Gastrocnemius medialis (tissue), 4 donors: Measurements from ENCODE around the gene CEACAM3. TPM values are rescaled to one million over a fixed set of nuclear protein-coding genes. Genes with fewer than 3 reads are reported as not detected.

Experiments
- ATAC-seq, 2 donors: fragments of 150-250 bp; one replicate each; pipeline ENCODE4 v1.9.1; 2016
- DNase-seq, 2 donors: peaks; one replicate each; pipeline ENCODE4 v3.0.0-alpha.2; 2019
- H3K27ac ChIP-seq, 4 donors: fragments of 200-600 bp; sonication (generic); 1 replicate in 1 of 4; 2 replicates in 3 of 4; pipeline ENCODE4 v1.5.1; 2016 to 2018; ENCODE audit warnings: mild to moderate bottlenecking in 2 of 4, moderate library complexity in 1 of 4
- H3K27me3 ChIP-seq, 3 donors: fragments of 200-600 bp; sonication (generic) in 2 of 3; 1 replicate in 1 of 3; 2 replicates in 2 of 3; pipeline versions ENCODE4 v1.5.1 to v1.6.0; 2016 to 2019; ENCODE audit warnings: mild to moderate bottlenecking in 1 of 3, moderate library complexity in 1 of 3
- H3K36me3 ChIP-seq, 2 donors: fragments of 200-600 bp; sonication (generic) in 1 of 2; one replicate each; pipeline ENCODE4 v1.5.1; 2017 to 2018
- H3K4me1 ChIP-seq, 2 donors: fragments of 200-600 bp; sonication (generic) in 1 of 2; one replicate each; pipeline ENCODE4 v1.5.1; 2016 to 2017; ENCODE audit warnings: mild to moderate bottlenecking in 2 of 2
- H3K4me3 ChIP-seq, 4 donors: fragments of 200-600 bp; sonication (generic) in 3 of 4; 1 replicate in 1 of 4; 2 replicates in 3 of 4; pipeline ENCODE4 v1.5.1; 2016 to 2019; ENCODE audit warnings: mild to moderate bottlenecking in 2 of 4
- H3K9me3 ChIP-seq, 3 donors: fragments of 200-600 bp; sonication (generic) in 2 of 3; 1 replicate in 1 of 3; 2 replicates in 2 of 3; pipeline ENCODE4 v1.5.1; 2016 to 2019
- POLR2A ChIP-seq, 2 donors: fragments of 450-650 bp; IDR thresholded peaks; one replicate each; pipeline ENCODE4 v1.6.1; 2017; ENCODE audit warnings: antibody characterized with exemption in 2 of 2, mild to moderate bottlenecking in 2 of 2, moderate library complexity in 2 of 2
- in situ Hi-C, 4 donors: fragments of 200-750 bp; cut with MboI; loops; one replicate each; pipeline versions ENCODE4 v1.15.0 to v1.8.0; 2017; ENCODE audit warnings: low sequenced_read_pairs in 4 of 4
- intact Hi-C: fragments of 100-400 bp; cut with DNase I; formaldehyde crosslinking; loops from one replicate; pipeline ENCODE4 v1.15.1; 2023; ENCODE audit warnings: low total_unique reads
- total RNA-seq, 4 donors: library from RNA; depleted of rRNA; stranded (reverse); fragments of >200 nt; gene quantifications; one replicate each; pipeline versions ENCODE4 v1.1.0 to v1.2.3, GENCODE V29; 2016
- TF ChIP-seq, protein P1 (sequence below), 5 experiments: fragments of 450-650 bp in 3 of 5; fragments of 200-600 bp in 2 of 5; sonication (generic) in 2 of 5; IDR thresholded peaks in 4 of 5; conservative IDR thresholded peaks in 1 of 5; 1 replicate in 4 of 5; 2 replicates in 1 of 5; pipeline ENCODE4 v1.5.1; 2016 to 2019; ENCODE audit warnings: antibody characterized with exemption in 5 of 5, mild to moderate bottlenecking in 3 of 5, moderate library complexity in 3 of 5

Gene CEACAM3
- total RNA-seq, 4 donors from 2014 or later = not detected

DNA sequence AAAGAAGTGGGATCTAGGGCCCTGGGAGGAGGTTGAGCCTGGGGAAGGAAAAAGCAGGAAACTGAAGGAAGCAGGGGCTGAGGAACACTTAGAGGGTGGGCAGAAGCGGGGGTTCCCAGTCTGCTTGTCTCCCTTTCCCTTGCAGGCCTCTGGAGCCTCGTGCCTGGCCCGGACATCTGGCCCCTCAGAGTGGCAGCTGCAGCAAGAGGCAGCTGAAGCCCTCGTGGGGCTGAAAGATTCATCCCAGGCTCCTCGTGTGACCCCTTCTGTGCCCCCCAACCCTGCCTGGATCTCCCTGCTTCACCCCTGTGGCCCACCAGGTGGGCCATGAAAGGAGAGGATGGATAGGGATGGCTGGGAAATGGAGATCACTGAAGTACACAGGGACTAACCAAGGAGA, 54.0 kb downstream of the CEACAM3 start:
- TF ChIP-seq, protein P1, sequence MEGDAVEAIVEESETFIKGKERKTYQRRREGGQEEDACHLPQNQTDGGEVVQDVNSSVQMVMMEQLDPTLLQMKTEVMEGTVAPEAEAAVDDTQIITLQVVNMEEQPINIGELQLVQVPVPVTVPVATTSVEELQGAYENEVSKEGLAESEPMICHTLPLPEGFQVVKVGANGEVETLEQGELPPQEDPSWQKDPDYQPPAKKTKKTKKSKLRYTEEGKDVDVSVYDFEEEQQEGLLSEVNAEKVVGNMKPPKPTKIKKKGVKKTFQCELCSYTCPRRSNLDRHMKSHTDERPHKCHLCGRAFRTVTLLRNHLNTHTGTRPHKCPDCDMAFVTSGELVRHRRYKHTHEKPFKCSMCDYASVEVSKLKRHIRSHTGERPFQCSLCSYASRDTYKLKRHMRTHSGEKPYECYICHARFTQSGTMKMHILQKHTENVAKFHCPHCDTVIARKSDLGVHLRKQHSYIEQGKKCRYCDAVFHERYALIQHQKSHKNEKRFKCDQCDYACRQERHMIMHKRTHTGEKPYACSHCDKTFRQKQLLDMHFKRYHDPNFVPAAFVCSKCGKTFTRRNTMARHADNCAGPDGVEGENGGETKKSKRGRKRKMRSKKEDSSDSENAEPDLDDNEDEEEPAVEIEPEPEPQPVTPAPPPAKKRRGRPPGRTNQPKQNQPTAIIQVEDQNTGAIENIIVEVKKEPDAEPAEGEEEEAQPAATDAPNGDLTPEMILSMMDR (IDR thresholded peaks at IDR 0.05 in 4 of 5, conservative IDR thresholded peaks at IDR 0.05 in 1 of 5) = no peak
- TF ChIP-seq POLR2A (IDR thresholded peaks at IDR 0.05) = no peak
- DNase-seq (no peak), ATAC-seq (no peak)
- Histone ChIP-seq H3K4me3 (no peak overlapping the region), H3K27ac (no peak overlapping the region), H3K4me1 (no peaks in the 10 kb centered on the region), H3K9me3 (no peaks in the 10 kb centered on the region), H3K27me3 (peaks cover 0 to 3% (median 0%) of the 10 kb centered on the region in 3 donors), H3K36me3 (no peaks in the 10 kb centered on the region)
- intact Hi-C loops = no loop called here
- in situ Hi-C loops = loop anchor here in 1 of 4 donors (10.0 kb wide), 1 partner anchor 104 kb away; the partner anchor contains the start of gene RABAC1

DNA sequence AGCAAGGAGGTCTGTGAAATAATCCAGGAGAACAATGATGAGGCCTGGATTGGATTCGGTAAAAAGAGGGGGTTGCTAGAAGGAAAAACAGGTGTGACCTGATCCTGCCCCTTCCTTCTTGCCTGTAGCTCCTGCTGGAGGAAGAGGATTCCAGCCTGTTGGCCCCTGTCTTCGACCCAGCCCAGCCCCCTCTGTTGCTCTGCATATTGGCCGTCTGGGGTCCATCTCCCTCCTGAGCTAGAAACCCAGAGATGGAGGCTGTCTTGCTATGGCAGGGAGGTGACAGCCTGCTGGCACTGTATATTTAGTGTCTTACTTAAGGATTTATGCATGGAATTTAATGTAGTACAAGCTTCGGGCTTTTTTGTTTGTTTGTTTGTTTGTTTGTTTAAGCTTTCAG, 55.1 kb downstream of the CEACAM3 start:
- H3K9me3 ChIP-seq = no peaks in the 10 kb centered on the region
- intact Hi-C loops (no loop called here), in situ Hi-C loops (loop anchor here in 1 of 4 donors (10.0 kb wide), 1 partner anchor 103 kb away; the partner anchor contains the start of gene RABAC1)
- H3K27ac ChIP-seq = no peak overlapping the region
- no peak overlapping the region for H3K4me3 ChIP-seq
- peaks cover 0 to 3% (median 0%) of the 10 kb centered on the region in 3 donors for H3K27me3 ChIP-seq
- no peak for DNase-seq
- H3K36me3 ChIP-seq = no peaks in the 10 kb centered on the region
- H3K4me1 ChIP-seq = no peaks in the 10 kb centered on the region
- TF ChIP-seq, protein P1 (IDR thresholded peaks at IDR 0.05 in 4 of 5, conservative IDR thresholded peaks at IDR 0.05 in 1 of 5) = no peak
- TF ChIP-seq POLR2A (IDR thresholded peaks at IDR 0.05) = no peak
- ATAC-seq = no peak

DNA sequence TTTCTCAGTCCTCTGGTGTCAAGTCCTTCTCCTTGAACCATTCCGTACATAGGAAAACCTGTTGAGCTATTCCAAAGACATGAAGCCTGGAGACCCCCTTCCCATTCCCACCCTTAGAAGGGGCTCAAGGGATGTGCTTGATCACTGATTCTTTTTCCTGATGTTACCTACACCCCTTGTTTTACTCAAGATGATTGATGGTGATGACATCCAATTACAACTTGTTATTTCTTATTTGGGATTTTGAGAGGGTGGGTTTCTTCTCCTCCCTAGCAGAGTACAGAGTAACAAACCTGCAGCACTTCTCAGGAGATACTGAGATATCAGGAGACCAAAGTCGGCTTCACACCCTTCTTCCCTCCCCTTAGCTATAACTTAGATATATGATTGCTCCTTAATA, 57.0 kb downstream of the CEACAM3 start:
- in situ Hi-C loops = loop anchor here in 1 of 4 donors (10.0 kb wide), 1 partner anchor 101 kb away; the partner anchor contains the start of gene RABAC1
- ATAC-seq = no peak
- peaks cover 0 to 3% (median 0%) of the 10 kb centered on the region in 3 donors for H3K27me3 ChIP-seq

DNA sequence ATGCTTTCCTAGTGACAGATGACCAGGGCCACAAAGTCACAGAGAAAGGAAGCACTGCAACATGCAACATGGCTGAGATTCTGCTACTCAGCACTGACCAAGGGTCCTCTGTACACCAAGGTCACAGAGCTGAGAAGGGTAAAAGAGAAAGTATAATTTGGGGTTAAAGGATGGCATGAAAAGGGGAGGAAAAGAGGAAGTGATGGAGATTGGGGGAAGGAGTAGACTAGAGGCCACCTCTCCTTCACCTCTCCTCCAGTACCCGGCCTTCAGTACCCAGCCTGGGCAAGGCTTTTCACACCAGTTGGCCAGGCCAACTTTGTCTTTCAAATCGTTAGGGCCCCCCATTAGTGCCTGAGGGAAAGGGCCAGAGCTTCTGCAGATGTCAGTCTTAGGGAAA, 57.4 kb downstream of the CEACAM3 start:
- ATAC-seq (no peak), DNase-seq (no peak)
- intact Hi-C loops = no loop called here
- Histone ChIP-seq H3K9me3 (no peaks in the 10 kb centered on the region), H3K36me3 (no peaks in the 10 kb centered on the region), H3K27me3 (peaks cover 0 to 3% (median 0%) of the 10 kb centered on the region in 3 donors), H3K4me3 (no peak overlapping the region), H3K27ac (no peak overlapping the region), H3K4me1 (peaks cover 0 to under 1% of the 10 kb centered on the region in 2 donors)
- TF ChIP-seq POLR2A (IDR thresholded peaks at IDR 0.05) = no peak
- TF ChIP-seq, protein P1 (IDR thresholded peaks at IDR 0.05 in 4 of 5, conservative IDR thresholded peaks at IDR 0.05 in 1 of 5) = no peak
- in situ Hi-C loops = loop anchor here in 1 of 4 donors (10.0 kb wide), 1 partner anchor 101 kb away; the partner anchor contains the start of gene RABAC1

More for the DNA sequence above, 57.0 kb downstream of the CEACAM3 start:
- TF ChIP-seq, protein P1 (IDR thresholded peaks at IDR 0.05 in 4 of 5, conservative IDR thresholded peaks at IDR 0.05 in 1 of 5) = no peak
- TF ChIP-seq POLR2A (IDR thresholded peaks at IDR 0.05) = no peak
- H3K4me1 ChIP-seq = no peaks in the 10 kb centered on the region
- no peaks in the 10 kb centered on the region for H3K9me3 ChIP-seq
- H3K4me3 ChIP-seq = no peak overlapping the region
- no peak for DNase-seq
- no peak overlapping the region for H3K27ac ChIP-seq
- intact Hi-C loops = no loop called here
- H3K36me3 ChIP-seq = no peaks in the 10 kb centered on the region
